ENCODE measurements around the gene ATXN7L1. TPM values are rescaled to one million over a fixed set of nuclear protein-coding genes. Genes with fewer than 3 reads are reported as not detected.
"Not testable (repeated sequence)": the region's sequence is repeated elsewhere in the genome, so short reads cannot be mapped to it uniquely, and the experiment has no call there.

The ATXN7L1 gene
- total RNA-seq, 1 experiment from 2014 or later = 16.3 TPM

DNA sequence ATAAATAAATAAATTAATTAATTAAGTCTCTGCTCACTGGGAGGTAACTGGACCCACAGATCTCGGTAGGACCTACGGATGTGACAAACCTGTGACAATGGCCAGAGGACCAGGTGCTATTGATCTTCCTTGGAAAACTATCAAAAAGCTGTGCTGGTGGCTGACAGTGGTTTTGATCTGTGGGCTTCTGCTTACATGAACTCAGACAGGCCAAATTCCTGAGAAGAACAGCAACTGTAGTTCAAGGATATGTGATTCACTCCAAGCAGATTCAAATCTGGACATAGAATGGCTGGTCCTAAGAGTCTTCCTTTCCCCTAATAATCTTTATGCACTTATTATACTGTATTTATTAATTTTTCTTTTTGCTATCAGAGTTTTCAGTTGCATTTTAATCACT lies 80.0 kb downstream of the ATXN7L1 start:
- in situ Hi-C loops (cut with HindIII; ENCODE audit: low pct_unique_long_range_greater_than_20kb, low sequenced_read_pairs) = no loop called here
- DNase-seq (ENCODE audit: low read depth, low spot score) = no peak

DNA sequence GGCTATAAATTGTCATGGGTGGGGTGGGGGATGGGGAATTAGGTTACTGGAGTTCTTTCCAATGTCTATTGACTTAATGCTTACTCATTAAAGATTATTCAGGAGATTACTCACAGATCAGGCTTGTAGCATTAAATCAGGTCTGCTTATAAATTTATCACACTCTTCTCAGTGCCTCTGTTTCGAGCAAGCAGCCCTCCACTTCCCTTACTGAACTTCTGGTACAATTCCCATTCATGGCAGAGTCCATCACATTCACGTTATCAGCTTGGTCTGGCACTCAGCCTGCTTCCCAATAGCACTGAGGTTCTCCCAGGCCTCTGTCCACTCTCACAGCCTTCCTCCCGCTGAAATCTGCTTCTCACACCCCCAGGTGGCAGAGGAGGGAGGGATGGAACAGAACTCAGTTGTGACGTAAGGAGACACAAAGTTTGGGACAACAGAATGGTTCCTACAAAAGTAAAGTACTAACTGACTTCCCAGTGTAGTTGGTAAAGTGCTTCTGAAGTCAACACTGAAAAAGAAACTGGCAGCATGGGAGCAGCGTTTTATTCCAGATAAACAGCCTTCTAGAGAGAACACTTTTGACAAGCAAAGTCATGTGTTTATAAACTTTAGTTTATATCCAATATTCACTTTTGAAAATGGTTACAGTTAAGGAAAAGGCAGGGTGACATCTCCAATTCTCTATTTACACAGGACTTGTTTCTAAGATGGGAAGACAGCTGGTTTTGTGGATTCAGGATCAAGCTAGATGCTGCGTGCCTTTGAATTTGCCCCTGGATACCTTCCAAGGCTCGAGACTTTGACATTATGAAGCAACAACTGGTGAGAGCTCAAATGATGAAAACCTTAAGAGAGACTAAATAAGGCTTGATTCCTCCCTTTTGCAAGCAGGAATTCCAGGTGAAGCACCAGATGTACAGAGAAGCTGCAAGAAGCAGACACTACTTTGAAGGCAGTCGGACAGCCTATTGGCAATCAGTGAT lies 81.4 kb downstream of the ATXN7L1 start:
- no peak for DNase-seq (ENCODE audit: low read depth, low spot score)

DNA sequence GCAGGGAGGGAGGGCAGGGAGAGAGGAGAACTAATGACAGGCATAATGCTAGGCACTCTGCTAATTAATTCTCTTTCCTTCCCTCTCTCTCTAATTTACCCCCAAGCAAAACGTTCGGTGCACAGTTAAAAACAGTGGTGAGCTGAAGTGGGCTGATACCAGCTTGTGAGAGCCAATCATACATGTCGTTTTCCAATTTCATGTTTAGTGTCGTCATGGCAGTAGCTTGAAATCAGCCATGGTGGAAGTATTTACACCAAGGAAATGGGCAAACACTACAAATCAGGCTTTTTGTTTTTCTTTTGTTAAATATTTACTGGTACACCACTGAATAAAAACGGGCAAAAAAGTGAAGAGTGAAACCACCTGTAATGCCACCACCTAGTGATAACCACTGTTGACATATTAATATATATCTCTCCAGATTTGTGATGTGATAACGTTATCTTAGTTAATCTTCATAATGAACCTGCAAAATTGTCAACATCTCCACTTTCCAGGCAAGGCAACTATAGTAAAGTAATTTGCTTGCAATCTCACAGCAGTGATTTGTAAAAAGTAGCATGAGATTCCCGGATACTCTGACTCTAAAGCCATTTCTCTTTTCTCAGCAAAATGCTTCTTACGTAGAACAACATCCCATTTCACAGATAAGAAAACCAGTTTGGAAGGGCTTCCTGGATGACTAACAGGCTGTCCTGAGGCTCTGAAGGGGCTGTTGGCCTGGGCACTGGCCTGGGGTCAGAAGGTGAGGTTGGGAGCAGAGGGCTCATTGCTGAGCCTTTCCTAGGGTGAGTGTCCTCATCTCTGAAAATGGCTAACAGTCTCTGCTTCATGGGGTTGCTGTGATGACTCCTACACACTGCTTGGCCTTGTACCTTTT lies 83.7 kb downstream of the ATXN7L1 start:
- in situ Hi-C loops (cut with HindIII; ENCODE audit: low pct_unique_long_range_greater_than_20kb, low sequenced_read_pairs) = no loop called here
- DNase-seq (ENCODE audit: low read depth, low spot score) = no peak

More for the DNA sequence above, 81.4 kb downstream of the ATXN7L1 start:
- in situ Hi-C loops (cut with HindIII; ENCODE audit: low pct_unique_long_range_greater_than_20kb, low sequenced_read_pairs) = no loop called here

DNA sequence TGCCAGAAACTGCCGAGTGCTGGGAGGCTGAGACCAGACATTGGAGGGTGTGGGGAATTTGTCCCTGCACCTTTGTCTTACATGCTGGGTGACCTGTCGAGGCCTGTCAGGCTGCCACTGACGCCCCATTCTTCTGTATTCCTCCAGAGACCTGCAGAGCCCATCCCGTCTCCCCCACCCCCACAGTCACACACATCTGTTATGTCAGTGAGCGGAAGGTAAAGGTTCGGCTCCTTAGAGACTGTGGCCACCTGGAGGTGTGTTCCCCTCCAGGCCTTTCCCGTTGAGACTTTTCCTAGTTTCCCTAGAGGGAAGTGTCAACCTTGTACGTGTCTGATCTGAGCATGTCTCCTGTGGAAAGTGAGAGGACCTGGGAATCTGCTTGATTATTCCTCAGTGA lies 84.5 kb downstream of the ATXN7L1 start:
- no peak for DNase-seq (ENCODE audit: low read depth, low spot score)
- in situ Hi-C loops (cut with HindIII; ENCODE audit: low pct_unique_long_range_greater_than_20kb, low sequenced_read_pairs) = no loop called here

DNA sequence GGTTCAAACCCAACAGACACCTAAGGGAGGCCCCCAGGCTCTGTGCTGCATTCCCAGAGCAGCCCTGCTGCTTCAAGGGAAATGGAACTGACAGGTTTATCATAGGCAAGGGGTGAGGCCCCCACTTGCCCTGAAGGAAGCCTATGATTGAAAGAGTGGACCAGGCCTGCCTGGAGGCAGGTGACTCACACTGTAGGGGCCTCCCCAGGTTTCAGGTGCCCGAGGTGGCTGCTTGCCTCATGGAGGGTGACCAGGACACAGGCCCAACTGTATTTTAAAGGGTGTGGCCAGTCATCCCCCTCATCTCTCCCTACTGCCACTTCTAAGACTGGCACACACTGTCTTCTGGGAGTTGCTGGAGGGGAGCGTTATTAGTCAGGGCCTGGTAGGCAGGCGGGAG lies 85.4 kb downstream of the ATXN7L1 start:
- in situ Hi-C loops (cut with HindIII; ENCODE audit: low pct_unique_long_range_greater_than_20kb, low sequenced_read_pairs) = no loop called here
- DNase-seq (ENCODE audit: low read depth, low spot score) = no peak

DNA sequence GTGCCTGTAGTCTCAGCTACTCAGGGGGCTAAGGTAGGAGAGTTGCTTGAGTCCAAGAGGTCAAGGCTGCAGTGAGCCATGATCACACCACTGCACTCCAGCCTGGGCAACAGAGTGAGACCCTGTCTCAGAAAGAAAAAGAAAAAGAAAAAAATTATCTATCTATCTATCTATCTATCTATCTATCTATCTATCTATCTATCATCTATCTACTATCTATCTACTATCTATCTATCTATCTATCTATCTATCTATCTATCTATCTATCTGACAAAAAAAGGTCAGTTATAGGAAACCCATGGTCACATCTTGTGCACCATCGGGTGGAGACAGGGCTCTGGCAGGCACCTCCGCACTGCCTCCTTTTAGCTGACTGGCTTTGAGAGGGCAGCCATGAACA lies 85.9 kb downstream of the ATXN7L1 start:
- in situ Hi-C loops (cut with HindIII; ENCODE audit: low pct_unique_long_range_greater_than_20kb, low sequenced_read_pairs); DNase-seq (ENCODE audit: low read depth, low spot score): not testable (repeated sequence)

DNA sequence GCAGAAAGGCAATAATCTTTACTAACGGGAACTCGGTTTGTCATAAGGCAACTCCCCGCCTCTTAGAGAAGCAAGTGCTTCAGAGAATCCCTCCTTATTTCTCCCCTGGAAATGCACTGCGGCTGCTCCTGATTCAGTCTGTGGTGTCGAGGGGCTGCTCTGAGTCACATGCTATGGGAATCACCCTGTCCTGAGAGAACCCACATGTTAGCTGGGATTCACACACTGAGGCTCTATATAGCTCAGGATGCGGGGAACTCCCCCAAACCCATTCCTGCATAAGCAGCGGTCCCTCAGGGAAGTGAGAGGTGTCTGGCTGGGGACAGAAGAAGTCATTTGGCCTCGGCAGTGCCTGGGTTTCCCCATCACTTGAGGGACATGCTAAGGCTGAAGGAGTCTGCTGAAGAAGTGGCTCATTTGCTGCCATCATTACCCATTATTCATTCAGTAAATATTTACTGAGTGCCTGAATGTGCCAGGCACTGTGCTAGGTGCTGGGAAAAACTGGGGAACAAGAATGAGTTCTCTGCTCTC lies 87.5 kb downstream of the ATXN7L1 start:
- DNase-seq (ENCODE audit: low read depth, low spot score) = no peak
- in situ Hi-C loops (cut with HindIII; ENCODE audit: low pct_unique_long_range_greater_than_20kb, low sequenced_read_pairs) = no loop called here

DNA sequence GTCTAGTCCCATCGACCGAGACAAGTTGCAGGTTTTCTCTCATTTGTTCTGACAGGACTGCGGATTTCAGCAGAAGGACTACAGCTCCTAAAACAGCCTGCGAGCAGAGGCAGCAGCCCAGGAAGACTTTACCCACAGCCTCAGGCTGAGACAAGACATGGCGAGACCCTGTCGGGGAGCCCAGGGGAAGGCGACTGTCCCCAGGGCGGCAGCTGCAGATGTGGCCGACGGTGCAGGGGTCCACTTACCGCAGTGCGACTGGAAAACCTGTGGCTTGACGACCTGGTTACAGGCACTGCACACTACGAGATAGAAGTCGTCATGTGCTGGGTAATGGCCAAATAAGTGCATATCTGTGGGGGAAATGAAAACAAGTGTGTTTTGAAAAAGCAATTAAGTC lies 88.0 kb downstream of the ATXN7L1 start:
- in situ Hi-C loops (cut with HindIII; ENCODE audit: low pct_unique_long_range_greater_than_20kb, low sequenced_read_pairs) = no loop called here

DNA sequence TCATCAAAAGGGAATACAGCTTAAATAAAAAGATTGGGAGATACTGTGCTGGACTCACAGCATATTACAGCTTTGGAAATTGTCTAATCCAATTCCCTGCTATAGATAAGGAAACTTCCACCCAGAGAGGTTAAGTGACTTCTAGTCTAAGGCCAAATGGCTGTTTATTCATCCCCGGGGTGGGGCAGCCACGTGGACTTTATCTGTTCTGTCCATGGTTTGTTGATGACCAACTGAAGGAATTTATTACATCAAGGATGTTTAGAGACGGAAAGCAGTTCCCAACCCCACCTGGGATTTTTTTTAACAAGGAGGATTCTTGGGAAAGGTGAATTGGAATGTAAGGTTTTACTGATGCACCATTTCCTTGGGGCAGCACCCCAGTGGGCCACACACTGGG lies 88.6 kb downstream of the ATXN7L1 start:
- in situ Hi-C loops (cut with HindIII; ENCODE audit: low pct_unique_long_range_greater_than_20kb, low sequenced_read_pairs) = no loop called here

More for the DNA sequence above, 88.0 kb downstream of the ATXN7L1 start:
- DNase-seq (ENCODE audit: low read depth, low spot score) = no peak

DNA sequence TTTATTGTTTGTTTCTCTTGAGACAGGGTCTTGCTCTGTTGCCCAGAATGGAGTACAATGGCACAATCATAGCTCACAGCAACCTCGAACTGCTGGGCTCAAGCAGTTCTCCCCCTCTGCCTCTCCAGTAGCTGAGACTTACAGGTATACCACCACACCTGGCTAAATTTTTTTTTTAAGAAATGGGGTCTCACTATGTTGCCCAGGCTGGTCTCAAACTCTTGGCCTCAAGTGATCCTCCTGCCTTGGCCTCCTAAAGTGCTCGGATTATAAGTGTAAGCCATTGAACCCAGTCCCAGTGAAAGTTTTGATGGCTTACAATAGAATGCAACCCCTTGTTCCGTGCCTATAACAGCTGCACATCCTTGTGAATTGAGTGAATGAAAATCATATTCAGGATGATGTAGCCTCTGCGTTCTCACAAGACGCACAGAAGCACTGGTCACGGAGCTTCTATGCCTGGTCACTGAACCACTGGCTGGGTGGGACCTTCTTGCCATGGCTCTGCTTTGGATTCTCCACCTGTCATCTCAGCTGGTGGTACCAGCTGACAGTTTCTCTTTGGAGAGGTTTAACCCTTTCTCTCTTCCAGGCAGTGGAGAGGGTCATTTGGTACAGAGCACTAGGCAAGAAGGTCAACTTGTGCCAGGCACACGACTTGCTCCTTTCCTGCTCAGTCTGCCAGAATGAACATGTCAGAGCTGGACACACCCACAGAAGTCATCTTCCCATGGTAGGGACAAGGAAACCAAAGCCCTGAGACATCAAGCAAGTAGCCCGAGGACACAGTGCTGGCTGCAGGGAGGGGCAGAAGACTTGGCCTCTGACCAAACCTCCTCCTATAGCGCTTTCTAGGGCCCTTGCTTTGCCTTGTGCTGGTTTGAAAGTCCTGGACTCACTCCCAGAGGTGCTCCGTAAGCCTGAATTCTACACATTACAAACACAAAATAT lies 89.6 kb downstream of the ATXN7L1 start:
- DNase-seq (ENCODE audit: low read depth, low spot score) = no peak
- in situ Hi-C loops (cut with HindIII; ENCODE audit: low pct_unique_long_range_greater_than_20kb, low sequenced_read_pairs) = no loop called here

More for the DNA sequence above, 88.6 kb downstream of the ATXN7L1 start:
- DNase-seq (ENCODE audit: low read depth, low spot score) = no peak

DNA sequence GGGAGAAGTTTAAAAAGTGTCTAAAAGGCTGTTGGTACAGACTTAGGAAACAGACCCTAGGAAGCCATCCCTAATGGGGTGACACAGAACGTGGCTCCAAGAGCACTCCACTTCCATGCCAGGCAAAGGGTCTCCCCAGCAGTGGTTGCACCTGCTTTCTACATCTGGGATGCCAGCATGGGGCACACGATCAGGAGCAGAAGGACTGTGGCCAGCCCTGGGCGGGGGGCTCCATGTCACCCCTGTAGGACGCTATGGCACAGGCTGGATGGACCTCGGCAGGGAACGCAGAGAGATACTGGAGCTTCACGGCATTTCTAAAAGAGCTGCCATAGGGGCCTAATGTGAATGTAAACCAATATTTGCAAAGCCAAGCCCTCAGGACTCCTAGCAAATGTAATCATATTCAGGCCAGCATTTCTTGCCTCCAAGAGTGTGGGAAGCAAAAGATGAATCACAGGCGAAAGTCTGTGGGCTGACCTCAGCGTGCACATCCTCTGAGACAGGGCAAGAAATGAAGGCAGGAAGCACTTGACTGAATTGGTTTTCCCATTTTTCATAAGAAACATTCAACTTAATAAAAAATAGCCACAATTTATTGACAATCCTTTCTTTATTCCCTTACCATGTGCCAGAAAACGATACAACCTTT lies 93.9 kb downstream of the ATXN7L1 start:
- in situ Hi-C loops (cut with HindIII; ENCODE audit: low pct_unique_long_range_greater_than_20kb, low sequenced_read_pairs) = no loop called here
- peak; percentile 38 for DNase-seq (ENCODE audit: low read depth, low spot score)

DNA sequence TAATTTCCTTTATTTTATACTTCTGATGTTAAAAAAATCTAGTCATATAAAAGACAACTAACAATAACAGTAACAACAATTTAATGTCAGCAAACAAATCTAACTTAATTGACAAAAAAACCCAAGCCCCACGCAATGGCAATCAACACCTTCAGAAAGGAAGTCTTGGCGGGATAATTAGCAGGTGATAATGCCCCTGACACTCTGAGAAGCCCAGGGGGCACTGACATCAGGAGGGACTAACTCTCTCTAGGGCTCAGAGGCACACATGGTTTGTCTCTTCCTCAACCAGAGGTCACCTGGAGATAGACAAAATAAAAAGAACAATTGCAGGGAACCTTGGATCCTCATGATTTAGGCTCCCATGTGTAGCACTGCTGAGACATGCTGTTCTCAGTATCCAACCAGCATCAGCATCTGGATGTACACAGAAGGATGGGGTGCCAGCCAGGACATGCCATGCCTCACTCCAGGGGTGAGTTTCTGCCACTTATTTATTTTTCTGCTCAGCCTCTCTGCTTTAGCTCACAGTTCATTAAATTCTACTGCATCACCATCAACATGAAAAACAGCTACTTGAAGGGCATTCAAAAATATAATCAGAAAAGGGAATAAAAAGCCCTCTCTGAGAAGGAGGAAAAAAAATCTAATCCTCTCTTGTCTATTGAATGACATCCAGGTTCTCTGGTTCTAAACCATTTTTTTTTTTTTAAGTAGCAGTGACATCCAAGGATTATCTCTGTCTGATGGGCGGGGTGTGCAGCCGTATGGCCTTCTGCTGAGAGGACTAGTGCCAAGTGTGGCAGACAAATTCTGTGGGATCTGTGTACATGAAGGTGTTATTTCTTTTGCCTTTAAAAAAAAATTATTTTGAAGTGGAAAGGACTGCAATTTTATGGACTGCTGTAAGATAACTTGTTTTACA lies 96.3 kb downstream of the ATXN7L1 start:
- no peak for DNase-seq (ENCODE audit: low read depth, low spot score)
- in situ Hi-C loops (cut with HindIII; ENCODE audit: low pct_unique_long_range_greater_than_20kb, low sequenced_read_pairs) = no loop called here

DNA sequence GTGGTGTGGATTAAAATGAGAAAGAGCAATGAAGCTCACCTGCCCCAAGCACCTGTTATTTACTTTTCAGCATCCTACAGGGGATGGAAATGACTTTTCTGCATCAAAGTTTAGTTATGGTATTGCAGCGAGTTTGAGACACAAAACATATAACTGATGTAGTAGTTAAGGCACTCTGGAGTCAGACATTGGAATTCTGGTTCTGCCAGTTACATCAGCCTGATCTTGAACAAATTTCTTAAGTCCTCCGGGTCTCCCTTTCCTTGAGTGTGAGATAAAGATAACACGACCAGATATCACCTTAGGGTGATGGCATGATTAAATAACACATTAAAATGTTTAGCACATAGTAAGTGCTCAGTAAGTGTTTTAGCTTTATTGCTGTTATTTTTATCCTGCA lies 97.4 kb downstream of the ATXN7L1 start:
- in situ Hi-C loops (cut with HindIII; ENCODE audit: low pct_unique_long_range_greater_than_20kb, low sequenced_read_pairs) = no loop called here
- no peak for DNase-seq (ENCODE audit: low read depth, low spot score)

DNA sequence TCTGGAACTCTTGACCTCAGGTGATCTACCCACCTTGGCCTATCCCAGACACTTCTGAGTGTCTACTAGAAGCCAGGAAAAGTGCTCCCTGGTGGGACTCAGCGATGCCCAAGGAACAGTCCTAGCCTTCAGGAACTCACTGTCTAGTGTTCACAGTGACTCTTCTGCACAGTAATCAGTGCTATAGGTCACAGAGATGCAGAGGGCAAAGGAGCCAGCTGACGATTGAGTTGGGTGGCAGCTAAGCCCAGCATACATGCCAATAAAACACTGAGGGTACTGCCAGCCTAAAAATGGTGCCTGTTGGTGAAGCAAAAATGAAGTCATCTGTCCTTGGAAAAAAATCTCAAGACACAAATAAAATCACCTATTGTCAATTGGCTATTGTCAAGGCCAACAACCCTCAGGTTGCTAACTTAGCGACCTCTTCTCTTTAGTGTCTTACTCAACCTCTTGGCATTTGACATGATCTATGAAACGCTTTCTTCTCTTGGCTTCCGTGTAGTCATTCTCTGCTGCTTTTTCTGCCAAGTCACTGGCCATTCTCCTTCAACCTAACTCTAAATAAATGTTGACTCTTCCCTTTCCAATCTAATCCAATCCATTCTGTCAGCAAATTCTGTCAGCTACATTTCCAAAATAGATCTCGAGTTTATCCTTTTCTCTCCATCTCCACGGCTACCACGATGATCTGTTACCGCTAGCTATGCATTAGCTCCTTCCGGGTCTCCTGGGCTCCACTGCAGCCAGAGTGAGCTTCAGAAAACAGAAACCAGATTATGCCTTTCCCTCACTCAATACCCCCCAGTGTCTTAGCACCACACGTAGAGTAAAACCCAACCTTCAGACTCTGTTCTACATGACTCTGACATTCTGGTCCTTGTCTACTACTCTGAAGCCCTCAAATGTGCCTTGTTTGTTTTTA lies 99.2 kb downstream of the ATXN7L1 start:
- in situ Hi-C loops (cut with HindIII; ENCODE audit: low pct_unique_long_range_greater_than_20kb, low sequenced_read_pairs) = no loop called here
- DNase-seq (ENCODE audit: low read depth, low spot score) = no peak

Measured in SK-MEL-5 (cell line).